Fibroblast of lung (primary cell): ENCODE data around the gene ITPRIPL2.

Source experiments
- EZH2 ChIP-seq: IDR thresholded peaks from 2 replicates; pipeline ENCODE4 v1.5.1; 2012; ENCODE audit warnings: low read length, control low read depth, mild to moderate bottlenecking; ENCODE audit errors: missing control alignments
- TF ChIP-seq, protein P1 (sequence below), 2 donors: IDR thresholded peaks in 1 of 2; conservative IDR thresholded peaks in 1 of 2; 1 replicate in 1 of 2; 2 replicates in 1 of 2; pipeline ENCODE4 v1.5.1; 2011 to 2012; ENCODE audit warnings: low read length in 2 of 2, control low read depth in 1 of 2, inconsistent platforms in 1 of 2, low read depth in 1 of 2, mild to moderate bottlenecking in 1 of 2

DNA sequence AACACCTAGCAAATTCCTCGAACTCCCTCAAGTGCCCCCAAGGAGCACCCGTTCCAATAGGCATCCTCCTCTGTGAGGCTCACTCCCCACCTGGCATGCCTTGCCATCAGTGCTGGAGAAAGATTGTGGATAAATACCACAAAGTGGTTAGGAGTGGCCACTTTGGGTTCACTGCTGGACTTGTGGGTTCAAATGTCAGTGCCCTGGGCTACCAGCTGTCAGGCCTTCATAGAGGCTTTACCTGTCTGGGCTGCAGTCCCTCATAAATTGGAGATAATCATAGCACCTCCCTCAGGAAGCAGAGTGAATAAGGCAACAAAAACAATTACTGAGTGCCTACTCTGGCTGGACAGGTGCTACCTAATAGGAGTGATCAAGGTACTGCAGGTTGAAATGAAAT is 52.7 kb downstream of the ITPRIPL2 start:
- no peak for TF ChIP-seq EZH2
- TF ChIP-seq, protein P1, sequence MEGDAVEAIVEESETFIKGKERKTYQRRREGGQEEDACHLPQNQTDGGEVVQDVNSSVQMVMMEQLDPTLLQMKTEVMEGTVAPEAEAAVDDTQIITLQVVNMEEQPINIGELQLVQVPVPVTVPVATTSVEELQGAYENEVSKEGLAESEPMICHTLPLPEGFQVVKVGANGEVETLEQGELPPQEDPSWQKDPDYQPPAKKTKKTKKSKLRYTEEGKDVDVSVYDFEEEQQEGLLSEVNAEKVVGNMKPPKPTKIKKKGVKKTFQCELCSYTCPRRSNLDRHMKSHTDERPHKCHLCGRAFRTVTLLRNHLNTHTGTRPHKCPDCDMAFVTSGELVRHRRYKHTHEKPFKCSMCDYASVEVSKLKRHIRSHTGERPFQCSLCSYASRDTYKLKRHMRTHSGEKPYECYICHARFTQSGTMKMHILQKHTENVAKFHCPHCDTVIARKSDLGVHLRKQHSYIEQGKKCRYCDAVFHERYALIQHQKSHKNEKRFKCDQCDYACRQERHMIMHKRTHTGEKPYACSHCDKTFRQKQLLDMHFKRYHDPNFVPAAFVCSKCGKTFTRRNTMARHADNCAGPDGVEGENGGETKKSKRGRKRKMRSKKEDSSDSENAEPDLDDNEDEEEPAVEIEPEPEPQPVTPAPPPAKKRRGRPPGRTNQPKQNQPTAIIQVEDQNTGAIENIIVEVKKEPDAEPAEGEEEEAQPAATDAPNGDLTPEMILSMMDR (conservative IDR thresholded peaks at IDR 0.05 in 1 of 2, IDR thresholded peaks at IDR 0.05 in 1 of 2; ENCODE audit: low read depth in 1 of 2, low read length in 2 of 2): no peak
